Smooth muscle cell (in vitro differentiated cells): Measurements from ENCODE around the gene ESYT3. TPM values are rescaled to one million over a fixed set of nuclear protein-coding genes. Genes with fewer than 3 reads are reported as not detected.

Source experiments
- DNase-seq: peaks from one replicate; lab custom pipeline; 2025; ENCODE audit not compliant: unreplicated experiment; lab: John Stamatoyannopoulos, UW
- H2AFZ ChIP-seq: fragments of 200-600 bp; sonication (generic); 2 replicates; pipeline ENCODE4 v1.6.0; 2016; ENCODE audit warnings: antibody characterized with exemption, low read depth, mild to moderate bottlenecking
- H3F3A ChIP-seq: fragments of 200-600 bp; sonication (generic); 2 replicates; pipeline ENCODE4 v1.6.0; 2017; ENCODE audit warnings: antibody characterized with exemption, low read depth
- H3K27ac ChIP-seq: fragments of 200-600 bp; sonication (generic); 2 replicates; pipeline ENCODE4 v1.5.1; 2016; ENCODE audit warnings: low read depth, mild to moderate bottlenecking
- H3K27me3 ChIP-seq: fragments of 200-600 bp; sonication (generic); 2 replicates; pipeline ENCODE4 v1.6.1; 2016; ENCODE audit warnings: low read depth, mild to moderate bottlenecking
- H3K36me3 ChIP-seq: fragments of 200-600 bp; sonication (generic); 2 replicates; pipeline ENCODE4 v1.5.1; 2016; ENCODE audit warnings: low read depth
- H3K4me1 ChIP-seq: fragments of 200-600 bp; sonication (generic); 2 replicates; pipeline ENCODE4 v1.5.1; 2016; ENCODE audit warnings: low read depth
- H3K4me2 ChIP-seq: fragments of 200-600 bp; sonication (generic); 2 replicates; pipeline ENCODE4 v1.6.0; 2016; ENCODE audit warnings: mild to moderate bottlenecking
- H3K4me3 ChIP-seq: fragments of 200-600 bp; sonication (generic); 2 replicates; pipeline ENCODE4 v1.5.1; 2016; ENCODE audit warnings: mild to moderate bottlenecking
- H3K79me2 ChIP-seq: fragments of 200-600 bp; sonication (generic); 2 replicates; pipeline ENCODE4 v1.6.0; 2016; ENCODE audit warnings: low read depth, mild to moderate bottlenecking
- H3K9ac ChIP-seq: fragments of 200-600 bp; sonication (generic); 2 replicates; pipeline ENCODE4 v1.6.0; 2016; ENCODE audit warnings: low read depth
- H3K9me3 ChIP-seq: fragments of 200-600 bp; sonication (generic); replicated peaks from 2 replicates; pipeline ENCODE4 v1.5.1; 2016; ENCODE audit warnings: low read depth
- H4K20me1 ChIP-seq: fragments of 200-600 bp; sonication (generic); 2 replicates; pipeline ENCODE4 v1.6.0; 2016; ENCODE audit warnings: low read depth
- CTCF ChIP-seq: fragments of 200-600 bp; sonication (generic); IDR thresholded peaks from 2 replicates; pipeline ENCODE4 v1.5.1; 2017; ENCODE audit warnings: borderline replicate concordance, mild to moderate bottlenecking, antibody characterized with exemption; ENCODE audit not compliant: insufficient read depth, poor library complexity, severe bottlenecking
- WGBS: methylation state at CpG from one replicate; pipeline ENCODE4 v1.1.7; 2016; ENCODE audit warnings: low lambda C conversion rate; 5-methylcytosine and 5-hydroxymethylcytosine counted together
- polyA plus RNA-seq: library from polyadenylated mRNA; unstranded; fragments of >200 nt; fragmentation: Nextera tagmentation; extraction: Ambion mirVana; gene quantifications from 2 replicates; pipeline ENCODE4 v1.2.1, GENCODE V29; 2016
- total RNA-seq: library from RNA; depleted of rRNA; stranded (reverse); fragments of >200 nt; gene quantifications from 2 replicates; pipeline ENCODE4 v1.2.3, GENCODE V29; 2014

The ESYT3 gene
- total and polyA plus RNA-seq, 2 experiments from 2014 or later = 1.2 to 5.5 TPM

- no peak for DNase-seq
- no peak for TF ChIP-seq CTCF
- Histone ChIP-seq H2AFZ (no peak overlapping the region), H3F3A (peaks cover 7% of the 10 kb centered on the region), H3K79me2 (no peaks in the 10 kb centered on the region), H3K4me3 (no peak overlapping the region), H3K27ac (peak overlapping the region; percentile 53), H3K27me3 (no peaks in the 10 kb centered on the region), H3K4me1 (peaks cover 9% of the 10 kb centered on the region), H3K4me2 (no peak overlapping the region), H3K9ac (no peak overlapping the region), H3K9me3 (no peaks in the 10 kb centered on the region), H3K36me3 (no peaks in the 10 kb centered on the region), H4K20me1 (no peaks in the 10 kb centered on the region)
- WGBS = 82% methylated on average over 7 of the region's 7 CpGs
Observed at GRCh38 chr3:138445236-138445635, 10.8 kb downstream of the ESYT3 start.

GRCh38 chr3:138445654-138446053 lies 11.2 kb downstream of the ESYT3 start:
- DNase-seq = no peak
- H3K4me1 ChIP-seq = peaks cover 9% of the 10 kb centered on the region
- no peak overlapping the region for H3K4me2 ChIP-seq
- H4K20me1 ChIP-seq = no peaks in the 10 kb centered on the region
- no peak overlapping the region for H3K4me3 ChIP-seq
- H2AFZ ChIP-seq = no peak overlapping the region
- peaks cover 7% of the 10 kb centered on the region for H3F3A ChIP-seq
- H3K27me3 ChIP-seq = no peaks in the 10 kb centered on the region
- H3K9ac ChIP-seq = no peak overlapping the region
- no peak overlapping the region for H3K27ac ChIP-seq
- H3K9me3 ChIP-seq = no peaks in the 10 kb centered on the region
- no peaks in the 10 kb centered on the region for H3K79me2 ChIP-seq
- no peaks in the 10 kb centered on the region for H3K36me3 ChIP-seq
- WGBS = over 99% methylated on average over 4 of the region's 4 CpGs
- TF ChIP-seq CTCF = no peak

GRCh38 chr3:138448631-138449030 lies 14.2 kb downstream of the ESYT3 start:
- Histone ChIP-seq H3K79me2 (no peaks in the 10 kb centered on the region), H3K4me2 (no peak overlapping the region), H2AFZ (no peak overlapping the region), H3K9me3 (no peaks in the 10 kb centered on the region), H3F3A (peaks cover 2% of the 10 kb centered on the region), H3K36me3 (no peaks in the 10 kb centered on the region), H4K20me1 (no peaks in the 10 kb centered on the region), H3K27ac (no peak overlapping the region), H3K9ac (no peak overlapping the region), H3K4me1 (no peaks in the 10 kb centered on the region), H3K4me3 (no peak overlapping the region), H3K27me3 (no peaks in the 10 kb centered on the region)
- no peak for TF ChIP-seq CTCF
- DNase-seq = no peak
- WGBS = 83% methylated on average over 3 of the region's 3 CpGs

- Histone ChIP-seq H3K36me3 (no peaks in the 10 kb centered on the region), H3K4me1 (no peaks in the 10 kb centered on the region), H2AFZ (no peak overlapping the region), H3K9me3 (no peaks in the 10 kb centered on the region), H3K27me3 (no peaks in the 10 kb centered on the region), H3K4me2 (no peak overlapping the region), H3K9ac (no peak overlapping the region), H3K4me3 (no peak overlapping the region), H3K79me2 (no peaks in the 10 kb centered on the region), H3F3A (no peaks in the 10 kb centered on the region), H3K27ac (no peak overlapping the region), H4K20me1 (no peaks in the 10 kb centered on the region)
- no peak for TF ChIP-seq CTCF
- WGBS = 96% methylated on average over 3 of the region's 3 CpGs
- no peak for DNase-seq
Observed at GRCh38 chr3:138449490-138449889, 15.1 kb downstream of the ESYT3 start.
